SW 1271 (cell line): ENCODE measurements around the gene ANKRD36C.
"Not testable (repeated sequence)": the region's sequence is repeated elsewhere in the genome, so short reads cannot be mapped to it uniquely, and the experiment has no call there.

Experiments
- DNase-seq, 2 experiments: peaks; one replicate each; lab custom pipeline; 2025; lab: John Stamatoyannopoulos, UW

ANKRD36C gene

DNA sequence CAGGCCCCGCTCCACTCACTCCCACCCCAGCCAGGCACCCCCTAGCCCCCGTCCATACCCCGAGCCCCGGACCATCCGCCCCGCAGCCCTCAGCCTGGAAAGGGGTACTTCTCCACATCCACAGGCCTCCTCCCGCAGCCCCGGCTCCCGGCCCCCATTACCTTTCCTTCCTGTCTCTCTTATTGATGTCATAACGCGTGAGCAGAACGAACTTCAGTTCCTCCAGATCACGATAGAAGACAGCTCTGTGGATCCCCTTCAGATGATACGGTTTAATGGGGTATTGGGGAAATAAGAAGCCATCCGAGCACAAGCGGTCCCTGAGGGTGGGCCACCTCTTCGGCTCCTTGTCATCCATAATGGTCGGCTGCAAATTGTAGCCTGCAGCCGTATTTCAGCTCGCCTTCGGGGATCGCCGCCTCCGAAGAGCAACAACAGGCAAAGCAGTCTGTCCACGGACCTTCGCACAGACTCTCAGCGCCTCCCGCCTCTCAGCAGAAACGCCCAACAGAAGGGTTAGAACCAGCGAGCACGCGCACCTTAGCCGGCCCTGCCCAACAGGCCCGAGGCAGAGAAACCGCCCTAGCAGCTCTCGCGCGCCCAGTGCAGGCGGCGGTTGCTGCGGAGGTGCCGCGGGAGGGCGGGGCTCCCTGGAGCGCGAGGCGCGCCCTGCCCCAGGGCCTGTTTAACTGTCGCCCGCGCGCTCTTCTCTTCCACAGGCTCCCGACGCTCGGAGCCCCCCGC lies at the start of gene ANKRD36C:
ANKRD36C (minus strand) TSS at position 474 of the 744 bp plus-strand sequence; CDS start at position 358, 116 bp downstream.
- not testable (repeated sequence) for DNase-seq

DNA sequence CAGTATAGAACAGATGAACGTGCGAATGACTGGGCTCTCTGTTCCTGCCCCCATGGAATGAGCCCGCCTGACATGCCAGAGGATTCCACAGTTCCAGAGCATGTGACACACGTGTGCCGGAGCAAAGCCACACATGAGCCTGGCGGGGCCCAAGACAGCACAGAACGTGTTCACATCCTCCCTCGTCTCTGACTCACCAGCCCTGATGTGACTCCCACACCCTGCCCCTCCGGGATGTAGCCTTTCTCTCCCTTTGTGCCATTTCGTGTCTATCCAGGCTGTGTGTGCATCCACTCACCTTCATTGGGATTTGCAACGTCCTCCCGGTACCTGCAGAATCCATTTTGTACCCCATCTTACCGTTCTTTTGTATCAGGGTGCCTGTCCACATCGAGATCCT lies 43.9 kb upstream of the ANKRD36C start:
- not testable (repeated sequence) for DNase-seq

GRCh38 chr2:96034792-96035191 lies 43.2 kb upstream of the ANKRD36C start, which contains the start of gene GPAT2:
TSS of gene GPAT2 (minus strand) at chr2:96034916. CDS start at chr2:96032359, 2,557 bp downstream.
- DNase-seq, result not testable (repeated sequence)

DNA sequence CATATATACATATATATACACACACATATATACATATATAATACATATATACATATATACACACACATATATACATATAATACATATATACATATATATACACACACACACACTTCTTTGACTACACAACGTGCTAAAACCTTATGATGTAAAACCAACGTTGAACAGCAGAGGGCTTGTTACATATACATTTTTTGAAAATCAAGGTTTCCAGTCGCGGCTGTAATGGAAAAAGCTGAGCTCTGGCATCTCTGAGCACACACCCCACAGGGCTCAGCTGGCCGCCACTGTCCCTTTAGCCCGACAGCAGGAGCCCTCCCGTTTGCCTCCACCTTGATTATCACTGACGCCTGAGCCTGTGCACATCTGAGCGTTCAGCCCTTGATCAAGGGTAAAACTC lies 42.4 kb upstream of the ANKRD36C start:
- DNase-seq, result not testable (repeated sequence)

DNA sequence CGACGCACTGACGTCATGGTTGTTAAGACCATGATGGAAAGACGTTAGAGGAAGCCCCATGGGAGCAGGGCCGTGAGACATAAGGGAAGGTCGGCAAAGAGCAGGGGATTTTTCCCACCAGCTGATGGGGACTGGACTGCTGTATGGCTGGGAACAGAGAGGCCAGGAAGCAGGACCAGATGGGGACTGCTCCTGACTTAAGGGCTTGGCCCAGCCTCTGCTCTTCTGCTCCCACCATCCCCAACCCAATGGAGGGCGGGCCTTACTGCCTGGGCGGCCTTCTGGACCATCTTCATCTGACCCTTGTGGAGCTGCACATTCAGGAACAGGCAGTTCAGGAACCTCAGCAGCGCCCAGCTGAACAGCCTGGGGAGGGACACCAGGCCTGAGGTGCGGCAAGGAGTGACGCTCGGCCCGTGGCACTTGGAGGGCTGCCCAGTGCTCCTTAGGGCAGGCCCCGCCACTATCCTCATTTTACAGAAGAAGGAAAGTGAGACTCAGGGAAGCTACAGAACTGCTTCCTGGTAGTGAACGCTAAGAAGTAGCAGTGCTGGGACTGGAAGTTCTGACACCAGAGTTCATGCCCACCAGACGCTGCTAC lies 36.2 kb upstream of the ANKRD36C start:
- DNase-seq, result not testable (repeated sequence)

GRCh38 chr2:96025755-96026154 lies 34.1 kb upstream of the ANKRD36C start:
- DNase-seq, result not testable (repeated sequence)

GRCh38 chr2:96025194-96025492 lies 33.5 kb upstream of the ANKRD36C start:
- DNase-seq, result no peak

DNA sequence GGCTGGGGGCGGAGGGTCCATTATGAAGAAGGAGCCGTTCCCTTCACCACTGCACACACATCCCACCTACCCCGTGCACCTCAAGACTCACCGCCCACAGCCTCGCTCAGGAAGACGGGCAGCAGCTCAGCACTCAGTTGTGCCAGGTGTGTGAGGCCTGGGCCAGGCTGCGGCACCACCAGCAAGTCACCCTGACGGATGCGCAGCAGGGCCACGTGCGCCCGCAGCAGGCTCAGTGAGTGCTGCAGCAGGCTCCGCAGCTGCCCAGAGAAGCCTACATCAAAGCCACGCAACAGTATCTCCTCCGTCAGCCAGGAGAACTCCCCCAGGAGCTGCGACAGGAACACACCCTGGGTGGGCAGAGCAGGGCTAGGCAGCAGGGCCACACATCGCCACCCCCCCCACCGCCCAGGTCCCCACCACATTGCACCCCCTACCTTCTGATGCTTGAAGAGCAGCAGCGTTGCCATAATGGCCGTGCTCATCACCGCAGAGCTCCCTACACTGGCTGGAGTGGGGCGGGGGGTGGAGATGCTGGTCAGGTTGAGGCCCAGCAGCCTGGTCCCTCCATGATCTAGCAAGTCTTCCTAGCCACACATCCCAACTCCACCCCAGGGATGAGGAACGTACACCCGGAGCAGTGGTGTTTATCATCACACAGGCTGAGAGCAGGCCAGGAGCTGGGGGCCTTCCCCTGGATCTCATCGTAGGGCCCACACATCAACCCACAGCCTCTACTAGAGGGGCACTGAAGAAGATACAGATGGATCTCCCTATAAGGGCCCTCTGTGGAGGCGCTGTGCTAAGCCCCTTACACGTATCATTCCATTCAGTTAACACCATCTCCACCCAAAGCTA lies 32.9 kb upstream of the ANKRD36C start:
- DNase-seq, result no peak

DNA sequence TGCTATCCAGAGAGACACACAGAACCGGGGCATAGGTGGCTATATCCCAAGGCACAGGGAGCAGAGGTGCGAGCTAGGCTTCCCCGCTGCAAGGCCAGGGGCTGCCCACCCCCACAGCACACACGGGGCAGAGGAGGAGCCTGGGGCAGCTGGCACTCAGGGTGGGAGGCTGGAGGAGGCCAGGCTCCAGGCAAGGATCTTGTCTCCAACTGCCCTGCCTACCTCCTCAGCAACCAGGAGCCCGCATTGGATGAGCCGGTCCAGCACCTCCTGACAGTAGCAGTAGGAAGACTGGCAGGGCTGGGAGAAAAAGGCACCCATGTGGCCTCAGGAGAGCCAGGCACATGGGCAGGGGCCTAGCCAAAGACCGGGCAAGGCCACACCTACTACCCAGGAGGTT lies 32.1 kb upstream of the ANKRD36C start:
- not testable (repeated sequence) for DNase-seq

GRCh38 chr2:96022701-96023447 lies 31.2 kb upstream of the ANKRD36C start:
- not testable (repeated sequence) for DNase-seq

- DNase-seq, result not testable (repeated sequence)
Observed at GRCh38 chr2:96022126-96022525, 30.5 kb upstream of the ANKRD36C start.

DNA sequence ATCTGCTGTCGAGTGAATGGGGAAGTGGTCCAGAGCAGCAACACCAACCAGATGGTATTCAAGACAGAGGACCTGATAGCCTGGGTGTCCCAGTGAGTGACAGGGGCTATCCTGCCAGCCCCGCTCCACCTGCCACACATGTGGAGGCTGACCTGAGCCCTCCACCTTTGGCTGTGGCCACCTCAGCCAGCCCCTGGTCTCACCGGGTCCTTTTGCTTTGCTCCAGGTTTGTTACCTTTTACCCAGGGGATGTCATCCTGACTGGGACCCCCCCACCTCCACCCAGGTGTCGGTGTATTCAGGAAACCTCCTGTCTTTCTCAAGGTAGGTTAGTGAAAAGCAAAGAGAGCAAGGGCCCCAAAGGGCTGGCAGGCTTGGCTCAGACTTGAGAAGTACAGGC lies 29.5 kb upstream of the ANKRD36C start:
- DNase-seq, result not testable (repeated sequence)

DNA sequence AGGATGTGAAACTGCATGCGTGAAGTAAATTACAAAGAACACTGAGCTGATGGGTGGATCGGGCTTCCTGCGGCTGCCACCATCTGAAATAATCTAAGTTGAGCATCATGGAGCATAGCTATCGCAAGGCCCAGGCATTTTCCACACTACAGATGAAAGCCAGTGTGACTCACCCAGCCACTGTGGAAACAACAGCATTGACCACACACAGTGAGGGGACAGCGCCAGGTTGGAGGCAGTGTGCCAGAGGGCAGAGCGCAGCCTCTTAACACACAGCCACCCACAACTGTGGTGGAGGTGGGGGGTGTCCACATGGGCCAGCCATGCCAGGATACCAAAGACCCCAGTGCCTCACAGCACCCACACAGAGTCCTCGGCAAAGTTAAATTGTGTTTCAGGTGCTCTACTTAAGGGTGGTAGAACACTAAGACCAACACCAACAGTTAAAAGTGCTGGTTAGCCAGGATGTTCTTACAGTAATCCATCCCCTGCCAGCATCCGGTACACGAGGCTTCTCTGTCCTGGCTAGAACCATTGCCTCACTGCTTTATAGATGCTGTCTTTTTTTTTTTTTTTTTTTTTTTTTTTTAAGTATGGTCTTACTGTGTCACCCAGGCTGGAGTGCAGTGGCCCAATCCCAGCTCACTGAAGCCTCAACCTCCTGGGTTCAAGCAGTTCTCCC lies 28.4 kb upstream of the ANKRD36C start:
- not testable (repeated sequence) for DNase-seq

DNA sequence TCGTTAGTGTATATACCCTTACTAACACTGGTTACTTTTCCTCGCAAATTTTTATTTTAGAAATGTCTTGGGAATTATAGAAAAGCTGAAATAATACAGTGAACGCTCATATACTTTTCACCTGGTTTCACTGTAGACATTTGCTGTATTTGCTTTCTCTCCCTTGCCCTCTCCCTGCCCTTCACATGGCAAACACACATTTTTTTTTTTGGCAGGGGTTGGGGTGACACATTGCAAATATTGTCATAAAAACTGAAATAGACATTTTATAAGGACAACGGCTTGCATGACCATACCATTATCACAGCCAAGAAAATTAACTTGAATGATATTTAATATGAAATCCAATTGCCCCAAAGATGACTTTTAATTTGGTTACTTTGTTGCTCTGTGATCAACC lies 24.7 kb upstream of the ANKRD36C start:
- DNase-seq, result not testable (repeated sequence)

GRCh38 chr2:96012792-96013264 lies 21.2 kb upstream of the ANKRD36C start:
- DNase-seq, result not testable (repeated sequence)

- not testable (repeated sequence) for DNase-seq
Observed at GRCh38 chr2:96012086-96012791, 20.6 kb upstream of the ANKRD36C start.

- not testable (repeated sequence) for DNase-seq
Observed at GRCh38 chr2:96011129-96011455, 19.5 kb upstream of the ANKRD36C start.

GRCh38 chr2:96010320-96011128 lies 18.9 kb upstream of the ANKRD36C start:
- not testable (repeated sequence) for DNase-seq

DNA sequence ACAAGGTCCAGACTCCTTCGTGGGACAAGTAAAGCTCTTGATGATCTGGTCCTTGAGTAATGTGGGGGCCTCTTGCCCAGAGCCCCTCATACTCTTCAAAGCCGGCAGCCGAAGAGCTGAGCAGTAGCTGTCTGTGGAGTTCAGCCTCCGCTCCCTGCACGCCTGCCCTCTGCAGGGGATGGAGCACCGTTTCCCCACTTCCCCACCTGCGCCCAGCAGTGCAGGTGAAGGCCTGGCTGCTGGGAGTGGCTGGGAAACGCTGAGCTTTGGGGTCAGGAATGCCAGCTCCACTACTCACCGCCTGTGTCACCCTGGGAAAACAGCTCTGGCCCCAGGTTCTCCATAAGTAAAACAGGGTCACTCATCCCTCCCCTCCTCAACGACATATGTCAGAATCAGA lies 18.2 kb upstream of the ANKRD36C start:
- DNase-seq, result not testable (repeated sequence)

DNA sequence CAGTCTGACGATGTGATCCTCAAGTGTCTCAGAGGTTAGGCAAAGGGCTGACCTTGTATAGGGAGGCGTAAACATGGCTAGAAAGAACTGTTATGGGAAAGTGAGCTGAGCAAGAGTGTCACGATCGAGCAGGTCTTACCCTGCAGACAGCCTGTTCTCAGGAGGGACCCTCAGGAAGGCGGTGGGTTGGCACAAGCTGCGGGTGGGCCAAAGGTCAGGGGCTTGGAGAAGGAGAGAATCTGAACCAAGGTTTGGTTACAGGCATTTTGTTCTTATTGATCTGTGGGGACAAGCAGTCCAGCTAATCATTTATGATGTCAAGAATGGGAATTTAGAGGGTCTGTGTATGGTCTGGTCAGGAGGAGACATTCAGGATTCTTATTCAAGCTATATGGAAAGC lies 16.4 kb upstream of the ANKRD36C start:
- not testable (repeated sequence) for DNase-seq
